HL-60 (cell line): ENCODE results near the gene USP40.

ENCODE experiments used
- DNase-seq, 2 experiments: peaks; one replicate each; pipeline ENCODE4 v3.0.0-alpha.2; 2010 to 2020; ENCODE audit warnings: low read depth in 1 of 2, low spot score in 1 of 2
- H3K27ac ChIP-seq: fragments of 250-450 bp; sonication (Bioruptor Pico); replicated peaks from 2 replicates; pipeline ENCODE4 v1.5.1; 2020; ENCODE audit warnings: mild to moderate bottlenecking, moderate library complexity
- H3K27me3 ChIP-seq: fragments of 250-450 bp; sonication (Bioruptor Pico); 2 replicates; pipeline ENCODE4 v1.5.1; 2021; ENCODE audit warnings: mild to moderate bottlenecking, moderate library complexity; ENCODE audit not compliant: insufficient read depth, poor library complexity, severe bottlenecking
- H3K4me3 ChIP-seq: replicated peaks from 2 replicates; pipeline ENCODE4 v1.5.1; 2011; ENCODE audit warnings: mild to moderate bottlenecking, control low read depth, low read length; ENCODE audit not compliant: insufficient read depth
- CTCF ChIP-seq: IDR thresholded peaks from one replicate; pipeline ENCODE4 v1.5.1; 2011; ENCODE audit warnings: low read length, control low read depth, inconsistent platforms; ENCODE audit not compliant: insufficient read depth
- GABPA ChIP-seq: IDR thresholded peaks from 2 replicates; pipeline ENCODE4 v1.6.1; 2012; ENCODE audit warnings: low read depth
- POLR2AphosphoS5 ChIP-seq: IDR thresholded peaks from 2 replicates; pipeline ENCODE4 v1.6.1; 2012; ENCODE audit warnings: low read depth
- REST ChIP-seq: IDR thresholded peaks from 2 replicates; pipeline ENCODE4 v1.6.1; 2012; ENCODE audit warnings: low read depth; ENCODE audit not compliant: insufficient replicate concordance
- SPI1 ChIP-seq: IDR thresholded peaks from 2 replicates; pipeline ENCODE4 v1.6.1; 2012; ENCODE audit warnings: low read depth, mild to moderate bottlenecking, borderline replicate concordance

Gene USP40

GRCh38 chr2:233470011-233470687 lies 96.4 kb downstream of the USP40 start:
- no peak for DNase-seq
- TF ChIP-seq GABPA (no peak), POLR2AphosphoS5 (no peak)
- Histone ChIP-seq H3K4me3 (no peak overlapping the region), H3K27me3 (no peaks in the 10 kb centered on the region), H3K27ac (no peak overlapping the region)

- no peak overlapping the region for H3K4me3 ChIP-seq
- no peak overlapping the region for H3K27ac ChIP-seq
- no peaks in the 10 kb centered on the region for H3K27me3 ChIP-seq
- DNase-seq: no peak
- TF ChIP-seq GABPA: no peak
- no peak for TF ChIP-seq REST
- no peak for TF ChIP-seq SPI1
- no peak for TF ChIP-seq CTCF
Observed at GRCh38 chr2:233469261-233470010, 97.1 kb downstream of the USP40 start.

- no peaks in the 10 kb centered on the region for H3K27me3 ChIP-seq
- H3K27ac ChIP-seq: no peak overlapping the region
- DNase-seq: no peak
- no peak overlapping the region for H3K4me3 ChIP-seq
- TF ChIP-seq POLR2AphosphoS5: no peak
- TF ChIP-seq REST: no peak
- TF ChIP-seq GABPA: no peak
- no peak for TF ChIP-seq CTCF
- no peak for TF ChIP-seq SPI1
Observed at GRCh38 chr2:233468741-233469110, 97.9 kb downstream of the USP40 start.

GRCh38 chr2:233468047-233468740 lies 98.4 kb downstream of the USP40 start:
- TF ChIP-seq SPI1 (no peak), CTCF (no peak), GABPA (no peak), POLR2AphosphoS5 (no peak), REST (no peak)
- no peak for DNase-seq
- Histone ChIP-seq H3K27ac (no peak overlapping the region), H3K27me3 (no peaks in the 10 kb centered on the region), H3K4me3 (no peak overlapping the region)
